ENCODE data around the gene FHIT. TPM values are rescaled to one million over a fixed set of nuclear protein-coding genes. Genes with fewer than 3 reads are reported as not detected.

Gene FHIT
- total and polyA plus RNA-seq, 2 experiments from 2014 or later: 9.7 to 16.2 TPM

GRCh38 chr3:60047426-60048200 lies 1203.6 kb downstream of the FHIT start:
- Histone ChIP-seq H3K36me3 (replicated peaks; ENCODE audit: insufficient read depth, low read depth) (no peaks in the 10 kb centered on the region), H4K20me1 (ENCODE audit: insufficient read depth, poor library complexity, severe bottlenecking) (no peaks in the 10 kb centered on the region), H3K27me3 (no peaks in the 10 kb centered on the region), H3K9me3 (ENCODE audit: low read depth) (no peaks in the 10 kb centered on the region), H3K4me3 (no peak overlapping the region), H2AFZ (no peak overlapping the region), H3K27ac (no peak overlapping the region), H3K4me1 (ENCODE audit: insufficient read depth) (no peaks in the 10 kb centered on the region), H3K4me2 (no peak overlapping the region), H3K9me2 (replicated peaks; ENCODE audit: insufficient read depth) (no peaks in the 10 kb centered on the region), H3K79me2 (no peaks in the 10 kb centered on the region)
- no peak for DNase-seq (ENCODE audit: low spot score)
- 88% methylated on average over 9 of the region's 9 CpGs for WGBS (ENCODE audit: low lambda C conversion rate, missing lambda C conversion rate)
- TF ChIP-seq EZH2phosphoT487 (IDR thresholded peaks at IDR 0.05; ENCODE audit: low read depth, severe bottlenecking, unreplicated experiment): no peak
- TF ChIP-seq, protein P1, sequence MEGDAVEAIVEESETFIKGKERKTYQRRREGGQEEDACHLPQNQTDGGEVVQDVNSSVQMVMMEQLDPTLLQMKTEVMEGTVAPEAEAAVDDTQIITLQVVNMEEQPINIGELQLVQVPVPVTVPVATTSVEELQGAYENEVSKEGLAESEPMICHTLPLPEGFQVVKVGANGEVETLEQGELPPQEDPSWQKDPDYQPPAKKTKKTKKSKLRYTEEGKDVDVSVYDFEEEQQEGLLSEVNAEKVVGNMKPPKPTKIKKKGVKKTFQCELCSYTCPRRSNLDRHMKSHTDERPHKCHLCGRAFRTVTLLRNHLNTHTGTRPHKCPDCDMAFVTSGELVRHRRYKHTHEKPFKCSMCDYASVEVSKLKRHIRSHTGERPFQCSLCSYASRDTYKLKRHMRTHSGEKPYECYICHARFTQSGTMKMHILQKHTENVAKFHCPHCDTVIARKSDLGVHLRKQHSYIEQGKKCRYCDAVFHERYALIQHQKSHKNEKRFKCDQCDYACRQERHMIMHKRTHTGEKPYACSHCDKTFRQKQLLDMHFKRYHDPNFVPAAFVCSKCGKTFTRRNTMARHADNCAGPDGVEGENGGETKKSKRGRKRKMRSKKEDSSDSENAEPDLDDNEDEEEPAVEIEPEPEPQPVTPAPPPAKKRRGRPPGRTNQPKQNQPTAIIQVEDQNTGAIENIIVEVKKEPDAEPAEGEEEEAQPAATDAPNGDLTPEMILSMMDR (IDR thresholded peaks at IDR 0.05; ENCODE audit: poor library complexity): no peak
- no peak for TF ChIP-seq EZH2 (IDR thresholded peaks at IDR 0.05; ENCODE audit: borderline replicate concordance)

GRCh38 chr3:60046210-60046609 lies 1205.0 kb downstream of the FHIT start:
- Histone ChIP-seq H3K79me2 (no peaks in the 10 kb centered on the region), H3K27ac (no peak overlapping the region), H3K9me2 (replicated peaks; ENCODE audit: insufficient read depth) (no peaks in the 10 kb centered on the region), H3K4me3 (no peak overlapping the region), H3K36me3 (replicated peaks; ENCODE audit: insufficient read depth, low read depth) (no peaks in the 10 kb centered on the region), H3K9me3 (ENCODE audit: low read depth) (no peaks in the 10 kb centered on the region), H2AFZ (no peak overlapping the region), H4K20me1 (ENCODE audit: insufficient read depth, poor library complexity, severe bottlenecking) (no peaks in the 10 kb centered on the region), H3K4me1 (ENCODE audit: insufficient read depth) (no peaks in the 10 kb centered on the region), H3K4me2 (no peak overlapping the region), H3K27me3 (no peaks in the 10 kb centered on the region)
- DNase-seq (ENCODE audit: low spot score): no peak
- TF ChIP-seq, protein P1 (IDR thresholded peaks at IDR 0.05; ENCODE audit: poor library complexity): no peak
- no peak for TF ChIP-seq EZH2 (IDR thresholded peaks at IDR 0.05; ENCODE audit: borderline replicate concordance)
- no peak for TF ChIP-seq EZH2phosphoT487 (IDR thresholded peaks at IDR 0.05; ENCODE audit: low read depth, severe bottlenecking, unreplicated experiment)
- WGBS (ENCODE audit: low lambda C conversion rate, missing lambda C conversion rate): 60% methylated on average over 6 of the region's 6 CpGs

- H3K4me2 ChIP-seq: no peak overlapping the region
- no peaks in the 10 kb centered on the region for H3K27me3 ChIP-seq
- H3K36me3 ChIP-seq (replicated peaks; ENCODE audit: insufficient read depth, low read depth): no peaks in the 10 kb centered on the region
- no peak overlapping the region for H3K27ac ChIP-seq
- no peaks in the 10 kb centered on the region for H3K79me2 ChIP-seq
- no peak for DNase-seq (ENCODE audit: low spot score)
- no peak overlapping the region for H3K4me3 ChIP-seq
- WGBS (ENCODE audit: low lambda C conversion rate, missing lambda C conversion rate): 100% methylated on average over 1 of the region's 1 CpG
- no peaks in the 10 kb centered on the region for H3K4me1 ChIP-seq (ENCODE audit: insufficient read depth)
- no peaks in the 10 kb centered on the region for H4K20me1 ChIP-seq (ENCODE audit: insufficient read depth, poor library complexity, severe bottlenecking)
- no peak for TF ChIP-seq EZH2 (IDR thresholded peaks at IDR 0.05; ENCODE audit: borderline replicate concordance)
- TF ChIP-seq, protein P1 (IDR thresholded peaks at IDR 0.05; ENCODE audit: poor library complexity): no peak
- no peaks in the 10 kb centered on the region for H3K9me2 ChIP-seq (replicated peaks; ENCODE audit: insufficient read depth)
- no peak overlapping the region for H2AFZ ChIP-seq
- no peaks in the 10 kb centered on the region for H3K9me3 ChIP-seq (ENCODE audit: low read depth)
These were observed 1205.6 kb downstream of the FHIT start for GRCh38 chr3:60045686-60046085.

All from hepatocyte (in vitro differentiated cells).